GM19328 (cell line): ENCODE data around the gene CLEC3B.
A peak's percentile ranks its signal among the peaks of the same experiment; 100 is the strongest.
"Not testable (repeated sequence)": the region's sequence is repeated elsewhere in the genome, so short reads cannot be mapped to it uniquely, and the experiment has no call there.

ENCODE experiments used
- ATAC-seq: cut with Tn5 transposase; IDR thresholded peaks from one replicate; pipeline ENCODE4 v1.9.1; 2021; ENCODE audit warnings: mild to moderate bottlenecking, moderate library complexity; ENCODE audit not compliant: unreplicated experiment

Gene CLEC3B

GRCh38 chr3:45034612-45035252, 8.6 kb downstream of the CLEC3B start:
- no peak for ATAC-seq

DNA sequence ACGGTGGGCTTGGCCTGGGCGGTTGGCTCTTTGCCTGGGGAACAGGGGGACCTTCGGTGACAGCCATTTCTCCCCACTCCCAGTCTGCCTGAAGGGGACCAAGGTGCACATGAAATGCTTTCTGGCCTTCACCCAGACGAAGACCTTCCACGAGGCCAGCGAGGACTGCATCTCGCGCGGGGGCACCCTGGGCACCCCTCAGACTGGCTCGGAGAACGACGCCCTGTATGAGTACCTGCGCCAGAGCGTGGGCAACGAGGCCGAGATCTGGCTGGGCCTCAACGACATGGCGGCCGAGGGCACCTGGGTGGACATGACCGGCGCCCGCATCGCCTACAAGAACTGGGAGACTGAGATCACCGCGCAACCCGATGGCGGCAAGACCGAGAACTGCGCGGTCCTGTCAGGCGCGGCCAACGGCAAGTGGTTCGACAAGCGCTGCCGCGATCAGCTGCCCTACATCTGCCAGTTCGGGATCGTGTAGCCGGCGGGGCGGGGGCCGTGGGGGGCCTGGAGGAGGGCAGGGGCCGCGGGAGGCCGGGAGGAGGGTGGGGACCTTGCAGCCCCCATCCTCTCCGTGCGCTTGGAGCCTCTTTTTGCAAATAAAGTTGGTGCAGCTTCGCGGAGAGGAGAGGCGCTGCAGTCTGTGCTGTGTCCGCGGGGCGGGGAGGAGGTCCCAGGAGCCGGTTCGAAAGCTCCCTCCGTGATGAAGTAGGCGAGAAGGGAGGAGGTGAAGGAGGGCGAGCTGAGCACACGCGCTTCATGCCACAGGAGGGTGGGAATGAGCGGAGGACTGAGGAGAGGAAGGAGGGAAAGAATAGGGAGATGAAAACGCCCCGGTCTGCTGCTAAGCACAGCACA, 9.6 kb downstream of the CLEC3B start:
- no peak for ATAC-seq

GRCh38 chr3:45037720-45038455, 11.8 kb downstream of the CLEC3B start:
- peak; percentile 51 for ATAC-seq

DNA sequence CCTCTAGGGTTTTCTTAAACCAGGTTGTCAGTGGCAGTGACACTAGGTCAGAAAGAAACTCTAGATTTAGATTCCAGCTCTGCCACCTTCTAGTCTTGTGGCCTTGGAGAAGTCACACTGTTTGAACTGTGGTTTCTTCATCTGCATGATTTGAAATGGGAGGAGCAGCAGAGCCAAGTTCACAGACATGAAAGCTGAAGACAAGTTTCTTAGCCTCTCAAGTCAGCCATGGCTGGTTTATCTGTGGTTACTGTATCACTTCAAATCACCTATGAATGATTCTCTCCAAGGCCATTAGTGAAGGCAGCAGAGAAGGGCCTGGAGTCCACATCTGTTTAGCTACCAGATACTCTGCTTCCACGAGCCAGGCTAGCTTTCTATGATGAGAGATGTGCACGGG, 15.6 kb downstream of the CLEC3B start:
- no peak for ATAC-seq

DNA sequence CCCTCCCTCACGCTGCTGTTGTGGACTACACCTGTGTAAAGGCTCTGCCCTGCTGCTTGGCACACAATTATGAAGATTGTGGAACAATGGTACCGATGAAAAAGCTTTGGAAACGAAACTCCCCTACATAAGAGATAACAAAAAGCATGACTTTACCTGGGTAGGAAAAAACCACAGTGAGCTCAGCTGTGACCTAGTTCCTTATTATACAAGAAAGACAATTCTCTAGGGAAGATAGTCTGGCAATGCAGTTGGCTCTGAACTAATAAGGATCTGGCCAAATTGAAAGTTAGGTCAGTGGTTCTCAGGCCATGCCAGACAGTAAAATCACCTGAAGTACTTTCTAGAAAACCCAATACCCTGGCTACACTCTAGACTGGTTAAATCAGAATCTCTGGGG, 16.1 kb downstream of the CLEC3B start:
- no peak for ATAC-seq

- ATAC-seq = no peak
Measured at GRCh38 chr3:45043728-45044299, 17.7 kb downstream of the CLEC3B start.

DNA sequence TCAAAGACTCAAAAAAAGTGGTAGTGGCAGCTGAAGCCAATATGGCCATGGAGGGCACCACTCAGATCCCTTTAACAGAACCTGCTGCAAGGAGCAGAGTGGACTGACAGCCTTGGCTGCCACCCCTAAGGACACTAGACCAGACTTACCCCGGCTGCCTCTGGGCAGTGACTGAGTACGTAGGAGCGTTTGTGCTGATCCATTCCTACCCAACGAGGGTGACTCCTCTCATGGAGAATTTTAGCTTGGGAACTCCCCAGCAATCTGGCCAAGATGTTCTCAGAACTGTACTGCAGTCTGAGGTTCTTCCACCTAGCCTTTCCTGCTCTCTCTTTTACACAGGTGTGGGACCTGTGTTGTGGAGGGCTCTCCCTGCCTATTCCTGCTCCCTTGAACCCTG, 22.1 kb downstream of the CLEC3B start:
- ATAC-seq = no peak

GRCh38 chr3:45049807-45050206, 23.7 kb downstream of the CLEC3B start:
- ATAC-seq = no peak

DNA sequence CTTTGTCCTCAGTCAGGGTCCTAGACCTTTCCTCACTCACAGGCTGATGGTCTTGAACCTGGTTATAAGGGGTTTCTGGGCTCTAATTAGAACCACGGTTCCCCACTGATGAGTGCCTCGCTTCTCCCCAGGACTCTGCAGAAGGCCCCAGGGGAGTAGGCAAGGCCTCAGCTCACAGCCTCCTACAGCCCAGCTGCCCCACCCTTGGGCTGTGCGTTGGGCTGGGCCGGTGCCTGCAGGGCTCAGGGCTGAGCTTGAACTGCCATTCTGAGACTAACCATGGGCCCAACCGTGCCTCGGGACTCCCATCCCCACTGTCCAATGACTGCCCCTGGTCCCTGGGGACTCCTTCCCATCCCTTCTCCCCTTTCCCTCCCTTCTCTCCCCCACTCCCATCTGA, 25.6 kb downstream of the CLEC3B start:
- ATAC-seq = no peak

- ATAC-seq = not testable (repeated sequence)
Measured at GRCh38 chr3:45053805-45054195, 27.7 kb downstream of the CLEC3B start.

DNA sequence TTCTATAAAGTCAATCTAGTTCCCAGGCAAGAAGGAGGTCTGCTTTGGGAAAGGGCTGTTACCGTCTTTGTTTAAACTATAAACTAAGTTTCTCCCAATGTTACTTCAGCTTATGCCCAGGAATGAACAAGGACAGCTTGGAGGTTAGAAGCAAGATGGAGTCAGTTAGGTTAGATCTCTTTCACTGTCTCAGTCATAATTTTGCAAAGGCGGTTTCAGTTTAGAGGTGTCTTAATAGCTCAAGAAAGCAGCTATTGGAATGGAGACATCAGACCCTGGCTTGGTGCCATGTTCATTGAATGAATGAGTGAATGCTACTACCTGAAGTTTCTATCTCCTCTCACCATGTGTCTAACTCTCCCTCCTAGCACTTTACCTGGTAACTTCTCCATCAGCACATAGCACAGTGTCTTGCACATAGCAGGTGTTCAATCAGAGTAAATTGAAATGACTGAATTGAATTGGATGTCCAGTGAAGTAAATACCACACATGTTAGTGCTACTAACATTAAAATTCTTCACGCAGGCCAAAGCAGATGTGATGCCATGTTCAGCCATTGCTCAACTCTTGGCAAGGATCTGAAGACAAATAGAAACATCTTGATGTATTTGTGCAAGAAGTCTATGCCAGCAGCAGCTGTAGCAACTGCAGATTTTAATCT, 28.2 kb downstream of the CLEC3B start:
- ATAC-seq = no peak

DNA sequence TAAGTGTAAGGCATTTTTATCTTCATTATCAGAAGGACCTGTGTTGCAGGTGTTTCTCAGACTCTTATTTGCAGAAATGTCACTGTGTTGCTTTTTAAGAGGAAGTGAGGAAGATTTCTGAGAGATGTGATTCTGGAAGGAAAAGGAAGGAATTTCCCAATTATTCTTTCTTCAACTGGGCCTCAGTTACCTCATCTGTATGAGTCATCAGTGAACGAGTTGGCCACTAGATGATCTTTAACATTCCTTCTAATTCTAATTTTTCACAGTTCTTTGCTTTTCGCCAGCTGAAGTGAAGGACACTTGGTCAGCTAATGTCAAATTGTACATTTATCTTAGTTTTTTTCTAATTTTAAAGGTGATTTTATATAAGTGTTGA, 28.9 kb downstream of the CLEC3B start:
- ATAC-seq = no peak

- ATAC-seq = no peak
Measured at GRCh38 chr3:45055411-45056143, 29.5 kb downstream of the CLEC3B start.

- ATAC-seq = no peak
Measured at GRCh38 chr3:45056608-45057301, 30.7 kb downstream of the CLEC3B start.

DNA sequence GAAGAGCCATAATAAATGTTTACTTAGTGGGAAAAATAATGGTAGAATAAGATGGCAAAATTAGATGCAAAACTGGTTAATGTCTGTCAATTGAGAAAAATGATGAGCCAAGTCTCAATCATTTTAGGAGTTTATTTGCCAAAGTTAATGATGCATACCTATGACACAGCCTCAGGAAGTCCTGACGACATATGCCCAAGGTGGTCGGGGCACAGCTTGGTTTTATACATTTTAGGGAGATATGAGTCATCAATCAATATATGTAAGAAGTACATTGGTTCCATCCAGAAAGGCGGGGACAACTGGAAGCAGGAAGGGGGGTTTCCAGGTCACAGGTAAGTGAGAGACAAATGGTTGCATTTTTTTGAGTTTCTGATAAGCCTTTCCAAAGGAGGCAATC, 31.5 kb downstream of the CLEC3B start:
- no peak for ATAC-seq

DNA sequence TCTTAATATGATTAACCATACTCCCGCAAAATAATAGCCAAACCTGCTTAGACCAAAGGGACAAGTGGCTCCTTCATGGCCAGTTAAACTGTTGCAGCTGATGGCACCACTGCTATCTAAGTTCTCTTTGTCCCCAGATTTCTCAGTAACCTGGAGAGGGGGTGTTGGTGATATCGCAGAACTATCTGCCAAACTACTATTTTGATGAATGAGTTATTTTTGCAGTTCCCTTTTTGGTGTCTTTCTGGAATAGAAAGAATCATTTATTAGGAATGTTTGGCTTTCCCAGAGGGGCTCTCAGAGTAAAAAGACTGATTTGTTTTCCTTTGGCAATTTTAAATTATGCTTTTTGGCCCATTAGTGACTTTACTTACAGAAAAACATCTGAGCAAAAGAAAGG, 33.0 kb downstream of the CLEC3B start:
- no peak for ATAC-seq

- no peak for ATAC-seq
Measured at GRCh38 chr3:45060165-45060892, 34.2 kb downstream of the CLEC3B start.

- no peak for ATAC-seq
Measured at GRCh38 chr3:45062697-45063070, 36.6 kb downstream of the CLEC3B start.
